HEK293T (cell line): ENCODE data around the gene HDAC3.
"Not testable (repeated sequence)": the region's sequence is repeated elsewhere in the genome, so short reads cannot be mapped to it uniquely, and the experiment has no call there.

Source experiments
- CTCF ChIA-PET: fragments of 350-600 bp; formaldehyde crosslinking; extraction: SDS; loops from one replicate; lab custom pipeline; 2021; ENCODE audit warnings: antibody characterized with exemption, inconsistent platforms; lab: Yijun Ruan, JAX
- POLR2A ChIA-PET: fragments of 350-600 bp; formaldehyde crosslinking; extraction: SDS; loops from one replicate; lab custom pipeline; 2020; ENCODE audit warnings: antibody characterized with exemption, inconsistent platforms; lab: Yijun Ruan, JAX
- DNase-seq: peaks from one replicate; pipeline ENCODE4 v3.0.0; 2012; ENCODE audit warnings: mixed read lengths; ENCODE audit errors: extremely low spot score
- ARNT ChIP-seq: fragments of 450-650 bp; IDR thresholded peaks from 2 replicates; pipeline ENCODE4 v1.6.1; 2017; ENCODE audit warnings: mild to moderate bottlenecking
- BHLHE40 ChIP-seq: fragments of 450-650 bp; IDR thresholded peaks from 2 replicates; pipeline ENCODE4 v1.6.1; 2016; ENCODE audit warnings: mild to moderate bottlenecking, moderate library complexity, borderline replicate concordance
- CTBP1 ChIP-seq: fragments of 450-650 bp; IDR thresholded peaks from 2 replicates; pipeline ENCODE4 v1.6.1; 2016; ENCODE audit warnings: borderline replicate concordance
- ELF4 ChIP-seq: fragments of 450-650 bp; IDR thresholded peaks from 2 replicates; pipeline ENCODE4 v1.6.1; 2017; ENCODE audit warnings: antibody characterized with exemption
- FOXA1 ChIP-seq: fragments of 450-650 bp; IDR thresholded peaks from 2 replicates; pipeline ENCODE4 v1.6.1; 2016; ENCODE audit warnings: mild to moderate bottlenecking
- FOXK2 ChIP-seq: fragments of 450-650 bp; IDR thresholded peaks from 2 replicates; pipeline ENCODE4 v1.6.1; 2016; ENCODE audit warnings: mild to moderate bottlenecking
- FOXM1 ChIP-seq: fragments of 450-650 bp; IDR thresholded peaks from 2 replicates; pipeline ENCODE4 v1.6.1; 2017; ENCODE audit warnings: mild to moderate bottlenecking, borderline replicate concordance
- HDGF ChIP-seq: fragments of 450-650 bp; IDR thresholded peaks from 2 replicates; pipeline ENCODE4 v1.6.1; 2017; ENCODE audit warnings: antibody characterized with exemption, borderline replicate concordance
- L3MBTL2 ChIP-seq: fragments of 450-650 bp; conservative IDR thresholded peaks from 2 replicates; pipeline ENCODE4 v1.6.1; 2016; ENCODE audit warnings: mild to moderate bottlenecking
- LEF1 ChIP-seq: fragments of 450-650 bp; IDR thresholded peaks from 2 replicates; pipeline ENCODE4 v1.6.1; 2017; ENCODE audit warnings: mild to moderate bottlenecking, borderline replicate concordance
- NFRKB ChIP-seq: fragments of 450-650 bp; IDR thresholded peaks from 2 replicates; pipeline ENCODE4 v1.6.1; 2016; ENCODE audit warnings: mild to moderate bottlenecking, moderate library complexity
- SP1 ChIP-seq: fragments of 450-650 bp; IDR thresholded peaks from 2 replicates; pipeline ENCODE4 v1.6.1; 2017
- SUZ12 ChIP-seq: fragments of 450-650 bp; IDR thresholded peaks from 2 replicates; pipeline ENCODE4 v1.6.1; 2016; ENCODE audit warnings: mild to moderate bottlenecking
- TARDBP ChIP-seq: fragments of 450-650 bp; IDR thresholded peaks from 2 replicates; pipeline ENCODE4 v1.6.1; 2016
- ZNF384 ChIP-seq: fragments of 450-650 bp; IDR thresholded peaks from 2 replicates; pipeline ENCODE4 v1.6.1; 2016
- TF ChIP-seq, protein P1 (sequence below): fragments of 450-650 bp; IDR thresholded peaks from 2 replicates; pipeline ENCODE4 v1.6.1; 2016

The HDAC3 gene

DNA sequence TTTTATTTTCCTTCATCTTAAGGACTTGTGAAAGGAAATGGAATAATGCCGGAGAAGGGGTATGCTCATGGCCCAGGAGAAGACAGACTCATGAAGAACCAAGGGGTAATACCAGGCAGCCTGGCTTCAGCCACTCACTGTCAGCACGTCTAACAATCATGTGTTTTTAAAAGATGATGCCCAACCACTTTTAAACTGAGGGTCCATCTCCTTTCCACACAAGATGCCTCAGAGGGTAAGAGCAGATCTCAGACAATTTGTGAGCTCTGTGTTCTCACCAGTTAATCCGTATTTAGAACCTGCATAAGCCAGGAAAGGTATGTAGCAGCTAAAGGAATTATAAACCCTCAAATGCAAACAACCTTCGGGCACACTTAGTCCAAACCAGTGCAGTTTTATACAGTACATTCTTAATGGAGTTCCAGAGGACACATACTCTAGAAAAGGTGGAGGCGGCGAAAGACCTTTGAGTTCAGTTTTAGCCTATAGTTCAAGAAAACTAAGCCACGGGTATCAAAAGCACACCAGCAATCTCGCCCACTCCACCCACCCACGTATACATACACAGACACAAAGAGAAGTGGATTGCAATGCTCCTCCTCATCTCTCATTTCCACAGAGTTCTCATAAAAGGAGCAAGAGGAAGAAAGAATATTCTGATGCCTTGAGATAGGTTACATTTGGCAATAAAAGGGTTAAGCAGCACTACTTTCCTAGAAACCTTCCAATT is 20.5 kb downstream of the HDAC3 start:
- no peak for TF ChIP-seq FOXM1
- TF ChIP-seq LEF1: no peak
- TF ChIP-seq, protein P1, sequence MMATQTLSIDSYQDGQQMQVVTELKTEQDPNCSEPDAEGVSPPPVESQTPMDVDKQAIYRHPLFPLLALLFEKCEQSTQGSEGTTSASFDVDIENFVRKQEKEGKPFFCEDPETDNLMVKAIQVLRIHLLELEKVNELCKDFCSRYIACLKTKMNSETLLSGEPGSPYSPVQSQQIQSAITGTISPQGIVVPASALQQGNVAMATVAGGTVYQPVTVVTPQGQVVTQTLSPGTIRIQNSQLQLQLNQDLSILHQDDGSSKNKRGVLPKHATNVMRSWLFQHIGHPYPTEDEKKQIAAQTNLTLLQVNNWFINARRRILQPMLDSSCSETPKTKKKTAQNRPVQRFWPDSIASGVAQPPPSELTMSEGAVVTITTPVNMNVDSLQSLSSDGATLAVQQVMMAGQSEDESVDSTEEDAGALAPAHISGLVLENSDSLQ: no peak
- no peak for TF ChIP-seq HDGF
- ChIA-PET POLR2A (interaction anchor here (1.4 to 5.6 kb wide), 3 partner anchors 19 to 24 kb away, joined by 4 to 61 read pairs (median 4); partner anchors contain the start of genes HDAC3 and RELL2), CTCF (interaction anchor here (1.5 to 6.2 kb wide), 2 partner anchors 21 to 23 kb away, joined by 4 to 98 read pairs; partner anchors contain the start of genes HDAC3 and RELL2)
- DNase-seq: no peak

GRCh38 chr5:141613344-141613743 is 23.3 kb downstream of the HDAC3 start:
- no peak for DNase-seq
- TF ChIP-seq CTBP1: no peak
- TF ChIP-seq ARNT: no peak
- no peak for TF ChIP-seq FOXK2
- TF ChIP-seq SUZ12: no peak
- no peak for TF ChIP-seq HDGF
- no peak for TF ChIP-seq L3MBTL2
- TF ChIP-seq BHLHE40: no peak
- TF ChIP-seq FOXM1: no peak
- no peak for TF ChIP-seq LEF1
- TF ChIP-seq ELF4: no peak
- TF ChIP-seq, protein P1: no peak
- TF ChIP-seq TARDBP: no peak
- TF ChIP-seq SP1: no peak
- no peak for TF ChIP-seq ZNF384
- TF ChIP-seq NFRKB: no peak
- TF ChIP-seq FOXA1: no peak
- ChIA-PET POLR2A (interaction anchor here (1.3 kb wide), 1 partner anchor 23 kb away, joined by 4 read pairs; the partner anchor contains the start of genes HDAC3 and RELL2), CTCF (interaction anchor here (2.3 kb wide), 1 partner anchor 21 kb away, joined by 11 read pairs; no protein-coding TSS in a partner anchor)

- CTCF ChIA-PET: no interaction called here
- POLR2A ChIA-PET: no interaction called here
- no peak for DNase-seq
- TF ChIP-seq FOXM1 (no peak), FOXA1 (no peak), SUZ12 (no peak), ARNT (no peak), L3MBTL2 (no peak), CTBP1 (no peak), NFRKB (no peak), HDGF (no peak), SP1 (no peak), ZNF384 (no peak), FOXK2 (no peak), LEF1 (no peak), TARDBP (no peak), BHLHE40 (no peak)
- TF ChIP-seq, protein P1: no peak
Observed at GRCh38 chr5:141611289-141611688, 25.4 kb downstream of the HDAC3 start.

GRCh38 chr5:141609921-141610320 is 26.7 kb downstream of the HDAC3 start:
- DNase-seq: not testable (repeated sequence)
- ChIA-PET POLR2A (interaction anchor here (2.1 kb wide), 1 partner anchor 26 kb away, joined by 6 read pairs; the partner anchor contains the start of genes HDAC3 and RELL2), CTCF (interaction anchor here (0.6 to 2.5 kb wide), 2 partner anchors 9 to 339 kb away, joined by 4 to 10 read pairs; partner anchors contain the start of gene DIAPH1)

DNA sequence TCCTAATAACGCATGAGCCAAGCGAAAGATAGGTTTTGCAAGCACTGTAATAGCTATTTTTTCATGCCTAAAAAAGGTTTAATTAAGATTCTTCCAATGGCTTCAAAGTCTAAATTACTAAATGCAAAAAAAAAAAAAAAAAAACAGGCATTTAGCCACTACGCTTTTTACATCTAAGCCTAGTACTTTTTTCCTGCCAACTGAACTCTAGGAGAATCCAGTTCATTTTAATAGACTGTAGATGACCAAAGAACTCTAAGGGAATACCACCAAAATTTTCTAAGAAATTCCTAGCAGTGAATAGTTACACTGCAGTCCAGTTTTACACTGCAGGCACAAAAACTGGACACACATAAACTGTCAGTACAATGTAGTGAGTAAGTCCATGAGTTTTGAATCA is 27.6 kb downstream of the HDAC3 start:
- DNase-seq: no peak
- ChIA-PET CTCF (interaction anchor here (1.2 to 2.5 kb wide), 2 partner anchors 10 to 17 kb away, joined by 6 to 10 read pairs; partner anchors contain the start of gene DIAPH1), POLR2A (interaction anchor here (1.4 to 2.1 kb wide), 2 partner anchors 8 to 27 kb away, joined by 4 to 6 read pairs; partner anchors contain the start of genes HDAC3 and RELL2)
- TF ChIP-seq FOXA1 (no peak), NFRKB (no peak), FOXM1 (no peak), FOXK2 (no peak), SUZ12 (no peak), LEF1 (no peak), TARDBP (no peak), L3MBTL2 (no peak), HDGF (no peak)
- TF ChIP-seq, protein P1: no peak
